Peyer's patch (tissue), 4 donors: ENCODE measurements around the gene SCLY. TPM values are rescaled to one million over a fixed set of nuclear protein-coding genes. Genes with fewer than 3 reads are reported as not detected.
A peak's percentile ranks its signal among the peaks of the same experiment; 100 is the strongest.

Experiments used
- DNase-seq, 3 donors: peaks; one replicate each; pipeline ENCODE4 v3.0.0-alpha.2; 2017 to 2019
- H3K27ac ChIP-seq, 4 donors: fragments of 200-600 bp; sonication (generic); one replicate each; pipeline ENCODE4 v1.5.1; 2016 to 2019
- H3K27me3 ChIP-seq, 2 donors: fragments of 200-600 bp; sonication (generic); one replicate each; pipeline ENCODE4 v1.5.1; 2019
- H3K36me3 ChIP-seq, 3 donors: fragments of 200-600 bp; sonication (generic); one replicate each; pipeline ENCODE4 v1.5.1; 2016 to 2019
- H3K4me1 ChIP-seq, 4 donors: fragments of 200-600 bp; sonication (generic); one replicate each; pipeline ENCODE4 v1.5.1; 2016 to 2019
- H3K4me3 ChIP-seq, 4 donors: fragments of 200-600 bp; sonication (generic); 1 replicate in 3 of 4; 2 replicates in 1 of 4; pipeline ENCODE4 v1.5.1; 2016 to 2019; ENCODE audit warnings: mild to moderate bottlenecking in 1 of 4
- H3K9me3 ChIP-seq, 4 donors: fragments of 200-600 bp; sonication (generic); one replicate each; pipeline ENCODE4 v1.5.1; 2016 to 2019; ENCODE audit warnings: mild to moderate bottlenecking in 1 of 4
- POLR2A ChIP-seq, 2 donors: fragments of 450-650 bp; IDR thresholded peaks; one replicate each; pipeline ENCODE4 v1.5.1; 2017; ENCODE audit warnings: antibody characterized with exemption in 2 of 2, mild to moderate bottlenecking in 2 of 2, moderate library complexity in 2 of 2
- total RNA-seq, 4 donors: library from RNA; depleted of rRNA; stranded (reverse); fragments of >200 nt; gene quantifications; one replicate each; pipeline ENCODE4 v1.1.0, GENCODE V29; 2016
- TF ChIP-seq, protein P1 (sequence below), 6 experiments: fragments of 450-650 bp in 4 of 6; fragments of 200-600 bp in 2 of 6; sonication (generic) in 1 of 6; IDR thresholded peaks; one replicate each; pipeline ENCODE4 v1.5.1; 2017 to 2019; ENCODE audit warnings: antibody characterized with exemption in 6 of 6, mild to moderate bottlenecking in 3 of 6, moderate library complexity in 1 of 6

SCLY gene
- total RNA-seq, 4 donors from 2014 or later: 13.2 to 45.2 (median 24.2) TPM

DNA sequence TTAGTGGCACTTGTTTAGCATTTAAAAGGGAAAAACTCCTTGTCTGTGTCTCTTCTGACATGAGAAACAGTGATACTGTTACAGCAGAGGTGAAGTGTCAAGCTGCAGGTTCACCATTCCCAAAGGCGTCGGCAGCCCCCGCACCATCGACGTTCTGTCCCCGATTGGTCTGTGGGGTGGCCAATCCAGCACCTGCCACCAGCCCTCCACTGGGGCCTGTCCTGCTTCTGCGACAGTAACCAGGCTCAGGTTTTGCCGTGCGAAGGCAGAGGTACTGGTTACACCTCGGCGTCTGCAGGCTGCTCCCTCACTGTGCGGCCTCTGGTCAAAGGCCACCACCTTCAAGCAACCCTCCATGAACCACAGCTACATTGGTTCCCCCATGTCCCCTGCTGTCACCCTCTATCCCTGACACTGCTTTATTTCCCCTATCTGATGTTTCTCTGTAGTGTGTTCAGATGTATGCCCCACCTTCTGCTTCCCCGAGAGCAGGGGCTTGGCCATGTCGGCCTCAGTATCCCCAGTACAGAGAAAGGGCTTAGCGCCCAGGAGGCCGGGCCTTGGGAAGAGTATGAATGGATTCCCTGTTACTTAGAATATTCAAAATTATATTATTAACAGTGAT, 30.7 kb downstream of the SCLY start:
- no peaks in the 10 kb centered on the region for H3K27me3 ChIP-seq
- H3K4me3 ChIP-seq: no peak overlapping the region
- H3K27ac ChIP-seq: no peak overlapping the region
- H3K36me3 ChIP-seq: peaks cover 0 to 4% (median 0%) of the 10 kb centered on the region in 3 donors
- H3K9me3 ChIP-seq: no peaks in the 10 kb centered on the region
- TF ChIP-seq, protein P1, sequence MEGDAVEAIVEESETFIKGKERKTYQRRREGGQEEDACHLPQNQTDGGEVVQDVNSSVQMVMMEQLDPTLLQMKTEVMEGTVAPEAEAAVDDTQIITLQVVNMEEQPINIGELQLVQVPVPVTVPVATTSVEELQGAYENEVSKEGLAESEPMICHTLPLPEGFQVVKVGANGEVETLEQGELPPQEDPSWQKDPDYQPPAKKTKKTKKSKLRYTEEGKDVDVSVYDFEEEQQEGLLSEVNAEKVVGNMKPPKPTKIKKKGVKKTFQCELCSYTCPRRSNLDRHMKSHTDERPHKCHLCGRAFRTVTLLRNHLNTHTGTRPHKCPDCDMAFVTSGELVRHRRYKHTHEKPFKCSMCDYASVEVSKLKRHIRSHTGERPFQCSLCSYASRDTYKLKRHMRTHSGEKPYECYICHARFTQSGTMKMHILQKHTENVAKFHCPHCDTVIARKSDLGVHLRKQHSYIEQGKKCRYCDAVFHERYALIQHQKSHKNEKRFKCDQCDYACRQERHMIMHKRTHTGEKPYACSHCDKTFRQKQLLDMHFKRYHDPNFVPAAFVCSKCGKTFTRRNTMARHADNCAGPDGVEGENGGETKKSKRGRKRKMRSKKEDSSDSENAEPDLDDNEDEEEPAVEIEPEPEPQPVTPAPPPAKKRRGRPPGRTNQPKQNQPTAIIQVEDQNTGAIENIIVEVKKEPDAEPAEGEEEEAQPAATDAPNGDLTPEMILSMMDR (IDR thresholded peaks at IDR 0.05): no peak
- TF ChIP-seq POLR2A (IDR thresholded peaks at IDR 0.05): no peak
- H3K4me1 ChIP-seq: no peaks in the 10 kb centered on the region
- DNase-seq: peak in 1 of 3 donors; percentile 44

DNA sequence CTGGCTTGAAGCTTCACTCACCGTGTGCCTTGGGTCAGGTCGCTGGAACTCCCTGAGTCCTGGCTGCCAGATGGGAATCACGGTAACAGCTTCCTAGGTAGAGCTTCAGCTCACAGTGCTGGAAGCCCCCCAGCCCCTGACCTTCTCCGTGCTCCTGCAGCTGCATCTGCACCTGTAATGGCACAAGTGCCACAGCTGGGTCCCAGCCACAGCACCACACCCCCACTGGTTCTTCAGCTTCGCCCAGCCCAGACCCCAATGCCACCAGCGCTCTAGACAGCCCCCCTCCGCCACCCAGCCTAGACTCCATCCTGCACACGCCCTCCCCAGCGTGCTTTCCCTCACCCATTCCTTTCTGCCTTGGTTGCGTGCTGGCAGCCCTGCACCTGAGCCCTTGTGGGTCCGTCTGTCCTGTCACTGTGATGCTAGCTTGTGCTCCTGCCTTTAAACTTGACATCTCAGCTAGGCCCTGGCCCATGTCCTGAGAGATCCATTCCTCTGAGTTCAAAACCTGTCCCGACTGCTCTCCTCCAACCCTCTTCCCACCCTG, 31.8 kb downstream of the SCLY start:
- no peak for TF ChIP-seq POLR2A (IDR thresholded peaks at IDR 0.05)
- TF ChIP-seq, protein P1 (IDR thresholded peaks at IDR 0.05): no peak
- peaks cover 0 to 4% (median 0%) of the 10 kb centered on the region in 3 donors for H3K36me3 ChIP-seq
- H3K4me1 ChIP-seq: no peaks in the 10 kb centered on the region
- H3K9me3 ChIP-seq: no peaks in the 10 kb centered on the region
- DNase-seq: peak in 1 of 3 donors; percentile 31
- H3K27me3 ChIP-seq: no peaks in the 10 kb centered on the region
- H3K27ac ChIP-seq: no peak overlapping the region
- H3K4me3 ChIP-seq: no peak overlapping the region

DNA sequence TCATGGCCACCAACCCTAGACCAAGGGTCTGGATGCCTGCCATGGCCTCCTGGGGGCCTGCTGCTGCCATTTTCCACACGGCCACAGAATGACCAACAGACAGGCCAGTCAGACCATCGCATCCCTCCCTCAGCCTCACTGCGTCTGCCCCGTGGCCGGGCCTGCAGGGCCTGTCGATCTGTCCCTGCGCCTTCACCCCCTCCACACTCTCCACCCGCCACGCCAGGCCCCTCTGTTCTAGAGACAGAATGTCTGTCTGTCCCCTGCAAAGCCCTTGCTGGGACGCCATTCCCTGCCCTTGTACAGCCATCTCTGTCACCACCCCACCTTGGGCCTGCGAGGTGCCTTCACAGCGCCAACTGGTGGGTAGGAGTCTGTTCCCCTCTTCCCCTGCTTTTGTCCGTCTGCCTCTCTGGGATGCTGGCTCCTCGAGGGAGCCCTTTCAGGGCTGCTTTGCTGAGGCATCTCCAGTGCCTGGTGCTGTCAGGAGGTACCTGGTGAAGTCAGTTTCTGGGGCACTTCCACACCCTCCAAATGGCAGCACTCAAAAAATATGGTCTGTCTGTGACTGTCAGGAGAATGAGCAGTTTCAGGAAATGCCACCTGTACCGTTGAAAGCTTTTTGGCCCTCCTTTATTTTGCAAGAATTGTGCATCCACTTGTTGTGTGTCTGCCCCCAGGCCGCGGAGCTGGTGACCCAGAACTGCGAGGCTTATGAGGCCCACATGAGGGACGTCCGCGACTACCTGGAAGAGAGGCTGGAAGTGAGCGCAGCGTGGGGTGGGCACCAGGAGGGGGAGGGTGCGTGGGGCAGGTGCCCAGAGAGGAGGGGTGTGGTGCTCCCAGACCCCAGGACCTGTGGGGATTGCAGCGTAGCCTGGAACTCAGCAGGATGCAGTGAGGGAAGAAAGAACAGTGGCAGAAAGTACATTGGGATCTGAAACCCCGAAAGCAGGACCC, 32.7 kb downstream of the SCLY start:
- Histone ChIP-seq H3K36me3 (peaks cover 0 to 4% (median 0%) of the 10 kb centered on the region in 3 donors), H3K9me3 (no peaks in the 10 kb centered on the region), H3K27ac (no peak overlapping the region), H3K4me3 (no peak overlapping the region), H3K4me1 (no peaks in the 10 kb centered on the region), H3K27me3 (no peaks in the 10 kb centered on the region)
- TF ChIP-seq, protein P1 (IDR thresholded peaks at IDR 0.05): no peak
- TF ChIP-seq POLR2A (IDR thresholded peaks at IDR 0.05): no peak
- DNase-seq: peak in 2 of 3 donors; percentile 14 to 42

DNA sequence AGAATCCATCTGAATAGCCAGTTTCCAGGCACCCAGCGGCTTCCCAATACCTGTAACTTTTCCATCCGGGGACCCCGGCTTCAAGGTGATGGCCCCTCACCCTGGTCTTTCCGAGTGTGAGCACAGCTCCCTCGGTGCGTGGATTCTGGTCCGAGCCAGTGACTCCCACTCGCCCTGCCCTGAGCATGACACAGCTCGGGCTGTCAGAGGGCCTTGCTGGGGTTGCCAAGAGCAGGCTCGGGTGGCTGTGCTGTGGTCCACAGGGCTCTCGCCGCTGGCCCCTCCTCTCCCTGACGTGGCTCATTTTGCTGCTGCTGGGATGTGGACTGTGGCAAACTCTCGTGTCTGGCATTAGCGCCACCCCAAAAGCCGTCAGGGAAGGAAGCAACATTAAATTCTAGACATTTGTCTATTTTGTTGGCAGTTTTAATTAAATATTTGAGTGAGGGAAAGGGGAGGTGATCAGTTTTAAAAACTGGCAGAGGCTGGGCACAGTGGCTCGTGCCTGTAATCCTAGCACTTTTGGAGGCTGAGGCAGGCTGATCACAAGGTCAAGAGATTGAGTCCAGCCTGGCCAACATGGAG, 33.7 kb downstream of the SCLY start:
- H3K36me3 ChIP-seq: peaks cover 0 to 4% (median 0%) of the 10 kb centered on the region in 3 donors
- no peak for TF ChIP-seq POLR2A (IDR thresholded peaks at IDR 0.05)
- TF ChIP-seq, protein P1 (IDR thresholded peaks at IDR 0.05): no peak

DNA sequence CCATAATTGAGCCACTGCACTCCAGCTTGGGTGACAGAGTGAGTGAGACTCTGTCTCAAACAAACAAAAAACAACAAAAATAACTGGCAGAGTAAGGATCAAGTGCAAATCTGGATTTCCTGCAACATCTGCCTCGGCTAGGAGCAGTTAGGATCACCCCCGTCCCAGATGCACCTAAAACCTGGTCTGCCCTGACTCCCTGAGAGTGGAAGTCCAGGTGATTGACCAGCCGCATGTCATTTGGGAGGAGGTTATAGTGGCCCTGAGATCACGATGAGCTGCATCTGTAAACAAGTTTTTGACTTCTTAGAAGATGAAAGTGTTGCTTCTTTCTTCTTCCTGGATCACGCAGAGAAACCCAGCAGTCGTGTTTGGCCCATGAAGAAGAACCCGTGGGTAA, 34.3 kb downstream of the SCLY start:
- Histone ChIP-seq H3K4me3 (no peak overlapping the region), H3K27me3 (no peaks in the 10 kb centered on the region), H3K9me3 (no peaks in the 10 kb centered on the region), H3K4me1 (peaks cover 0 to 12% (median 7%) of the 10 kb centered on the region in 4 donors), H3K36me3 (peaks cover 0 to 4% (median 0%) of the 10 kb centered on the region in 3 donors), H3K27ac (no peak overlapping the region)
- peak in 1 of 3 donors; percentile 33 for DNase-seq
- TF ChIP-seq POLR2A (IDR thresholded peaks at IDR 0.05): no peak
- TF ChIP-seq, protein P1 (IDR thresholded peaks at IDR 0.05): no peak

More for the DNA sequence above, 33.7 kb downstream of the SCLY start:
- Histone ChIP-seq H3K4me3 (no peak overlapping the region), H3K4me1 (peaks cover 0 to 9% (median 7%) of the 10 kb centered on the region in 4 donors), H3K9me3 (no peaks in the 10 kb centered on the region), H3K27ac (no peak overlapping the region), H3K27me3 (no peaks in the 10 kb centered on the region)
- peak in 2 of 3 donors; percentile 13 to 44 for DNase-seq
